ENCODE results near the gene ANKRD13A.

- TF ChIP-seq CTCF (IDR thresholded peaks at IDR 0.05) = no peak
- TF ChIP-seq POLR2AphosphoS5 (IDR thresholded peaks at IDR 0.05) = no peak
- no peak for TF ChIP-seq POLR2A (IDR thresholded peaks at IDR 0.05)
Measured at GRCh38 chr12:109961612-109962011, 37.6 kb upstream of the ANKRD13A start.

All from sigmoid colon (tissue), 4 donors.